OCI-LY3 (cell line): ENCODE results near the gene CD96.

ENCODE experiments used
- H2AFZ ChIP-seq: fragments of 200-600, 300-600 bp; shearing (Covaris generic); 2 replicates; pipeline ENCODE4 v1.6.0; 2014; ENCODE audit warnings: antibody characterized with exemption, low read depth, low read length
- H3K27ac ChIP-seq: fragments of 200-600, 300-600 bp; sonication (generic); 2 replicates; pipeline ENCODE4 v1.5.1; 2014; ENCODE audit warnings: mild to moderate bottlenecking, low read length, moderate library complexity, mixed read lengths
- H3K27me3 ChIP-seq: fragments of 200-600, 300-600 bp; sonication (generic); 2 replicates; pipeline ENCODE4 v1.6.1; 2014; ENCODE audit warnings: low read depth, low read length, mixed read lengths
- H3K36me3 ChIP-seq: fragments of 200-600, 300-600 bp; sonication (generic); replicated peaks from 2 replicates; pipeline ENCODE3; 2014; ENCODE audit warnings: low read depth, low read length, mixed read lengths
- H3K4me1 ChIP-seq: fragments of 300-600, 200-600 bp; sonication (generic); 2 replicates; pipeline ENCODE4 v1.6.1; 2014; ENCODE audit warnings: low read length, mixed read lengths
- H3K4me2 ChIP-seq: fragments of 200-600, 300-600 bp; sonication (generic); 2 replicates; pipeline ENCODE4 v1.6.1; 2014; ENCODE audit warnings: low read length, mixed read lengths
- H3K4me3 ChIP-seq: fragments of 300-600, 200-600 bp; sonication (generic); 2 replicates; pipeline ENCODE4 v1.5.1; 2014; ENCODE audit warnings: antibody characterized with exemption, mild to moderate bottlenecking, low read length, moderate library complexity
- H3K79me2 ChIP-seq: fragments of 300-600, 200-600 bp; shearing (Covaris generic); 2 replicates; pipeline ENCODE4 v1.6.1; 2014; ENCODE audit warnings: mild to moderate bottlenecking, low read length, mixed read lengths
- H3K9ac ChIP-seq: fragments of 300-600, 200-600 bp; shearing (Covaris generic); 2 replicates; pipeline ENCODE4 v1.6.0; 2014; ENCODE audit warnings: mild to moderate bottlenecking, low read length, moderate library complexity
- H3K9me3 ChIP-seq: fragments of 200-600, 300-600 bp; shearing (Covaris generic); 2 replicates; pipeline ENCODE4 v1.6.1; 2014; ENCODE audit warnings: low read length, mixed read lengths; ENCODE audit not compliant: insufficient read depth
- H4K20me1 ChIP-seq: fragments of 200-600, 300-600 bp; sonication (generic); 2 replicates; pipeline ENCODE4 v1.6.1; 2016; ENCODE audit warnings: low read length, mixed read lengths; ENCODE audit not compliant: insufficient read depth
- CTCF ChIP-seq: fragments of 200-600, 300-600 bp; sonication (generic); IDR thresholded peaks from 2 replicates; pipeline ENCODE4 v1.5.1; 2014; ENCODE audit warnings: antibody characterized with exemption, low read length, low read depth
- EZH2phosphoT487 ChIP-seq: fragments of 200-600 bp; shearing (Covaris generic); IDR thresholded peaks from 2 replicates; pipeline ENCODE4 v1.6.1; 2018; ENCODE audit warnings: antibody characterized with exemption, mixed run types, low read depth

CD96 gene

GRCh38 chr3:111596328-111596727, 54.3 kb downstream of the CD96 start:
- no peaks in the 10 kb centered on the region for H3K79me2 ChIP-seq
- H3K27ac ChIP-seq, result no peak overlapping the region
- no peaks in the 10 kb centered on the region for H3K27me3 ChIP-seq
- no peak overlapping the region for H2AFZ ChIP-seq
- H3K4me1 ChIP-seq, result peaks cover 20% of the 10 kb centered on the region
- H3K36me3 ChIP-seq, result no peaks in the 10 kb centered on the region
- no peak overlapping the region for H3K4me3 ChIP-seq
- no peaks in the 10 kb centered on the region for H3K9me3 ChIP-seq
- TF ChIP-seq CTCF, result no peak
- TF ChIP-seq EZH2phosphoT487, result no peak
- H3K4me2 ChIP-seq, result no peak overlapping the region
- H4K20me1 ChIP-seq, result no peaks in the 10 kb centered on the region
- no peak overlapping the region for H3K9ac ChIP-seq

- no peak for TF ChIP-seq EZH2phosphoT487
- no peak for TF ChIP-seq CTCF
- no peak overlapping the region for H3K4me2 ChIP-seq
- H2AFZ ChIP-seq, result no peak overlapping the region
- no peaks in the 10 kb centered on the region for H3K36me3 ChIP-seq
- H3K4me3 ChIP-seq, result no peak overlapping the region
- H3K9ac ChIP-seq, result no peak overlapping the region
- no peaks in the 10 kb centered on the region for H3K79me2 ChIP-seq
- peaks cover 20% of the 10 kb centered on the region for H3K4me1 ChIP-seq
- no peaks in the 10 kb centered on the region for H4K20me1 ChIP-seq
- no peak overlapping the region for H3K27ac ChIP-seq
- H3K9me3 ChIP-seq, result no peaks in the 10 kb centered on the region
- no peaks in the 10 kb centered on the region for H3K27me3 ChIP-seq
Measured at GRCh38 chr3:111598139-111598538, 56.1 kb downstream of the CD96 start.

GRCh38 chr3:111598552-111598951, 56.6 kb downstream of the CD96 start:
- no peak overlapping the region for H3K4me2 ChIP-seq
- no peak overlapping the region for H3K4me3 ChIP-seq
- H3K9me3 ChIP-seq, result no peaks in the 10 kb centered on the region
- no peaks in the 10 kb centered on the region for H3K79me2 ChIP-seq
- peaks cover 23% of the 10 kb centered on the region for H3K4me1 ChIP-seq
- no peak overlapping the region for H3K27ac ChIP-seq
- H3K9ac ChIP-seq, result no peak overlapping the region
- no peak for TF ChIP-seq EZH2phosphoT487
- no peak for TF ChIP-seq CTCF
- no peaks in the 10 kb centered on the region for H3K36me3 ChIP-seq
- H3K27me3 ChIP-seq, result no peaks in the 10 kb centered on the region
- no peaks in the 10 kb centered on the region for H4K20me1 ChIP-seq
- H2AFZ ChIP-seq, result no peak overlapping the region

GRCh38 chr3:111601810-111602209, 59.8 kb downstream of the CD96 start:
- Histone ChIP-seq H3K9me3 (no peaks in the 10 kb centered on the region), H4K20me1 (no peaks in the 10 kb centered on the region), H3K27ac (no peak overlapping the region), H3K36me3 (no peaks in the 10 kb centered on the region), H3K9ac (no peak overlapping the region), H3K79me2 (no peaks in the 10 kb centered on the region), H3K4me3 (no peak overlapping the region), H3K4me1 (peaks cover 13% of the 10 kb centered on the region), H3K4me2 (no peak overlapping the region), H2AFZ (no peak overlapping the region), H3K27me3 (no peaks in the 10 kb centered on the region)
- TF ChIP-seq EZH2phosphoT487 (no peak), CTCF (no peak)
